Liver (tissue), 9 donors: ENCODE results near the gene NFIL3. TPM values are rescaled to one million over a fixed set of nuclear protein-coding genes. Genes with fewer than 3 reads are reported as not detected.

Source experiments
- DNase-seq: peaks from one replicate; pipeline ENCODE4 v3.0.0-alpha.2; 2017; ENCODE audit warnings: low spot score
- H3K27ac ChIP-seq, 2 donors: one replicate each; pipeline ENCODE4 v1.7.0; 2013; ENCODE audit warnings: inconsistent platforms in 2 of 2, low read length in 2 of 2, control low read depth in 1 of 2, low read depth in 1 of 2, mild to moderate bottlenecking in 1 of 2
- H3K27me3 ChIP-seq, 4 donors: one replicate each; pipeline versions ENCODE4 v1.6.1 to v1.7.0; 2013; ENCODE audit warnings: low read length in 3 of 4, inconsistent platforms in 1 of 4, mild to moderate bottlenecking in 1 of 4, moderate library complexity in 1 of 4; ENCODE audit not compliant: control insufficient read depth in 4 of 4, insufficient read depth in 4 of 4
- H3K36me3 ChIP-seq, 4 donors: one replicate each; pipeline versions ENCODE4 v1.6.1 to v1.7.0; 2013; ENCODE audit warnings: low read length in 3 of 4, mild to moderate bottlenecking in 3 of 4, low read depth in 1 of 4, moderate library complexity in 1 of 4; ENCODE audit not compliant: control insufficient read depth in 4 of 4, insufficient read depth in 3 of 4
- H3K4me1 ChIP-seq, 4 donors: one replicate each; pipeline versions ENCODE4 v1.6.1 to v1.7.0; 2013; ENCODE audit warnings: low read length in 3 of 4, mild to moderate bottlenecking in 3 of 4, moderate library complexity in 1 of 4; ENCODE audit not compliant: control insufficient read depth in 4 of 4, insufficient read depth in 4 of 4
- H3K4me3 ChIP-seq, 3 donors: one replicate each; pipeline versions ENCODE4 v1.6.1 to v1.7.0; 2013; ENCODE audit warnings: low read length in 3 of 3, control low read depth in 1 of 3, low read depth in 1 of 3, mild to moderate bottlenecking in 1 of 3
- H3K9ac ChIP-seq, 2 donors: one replicate each; pipeline ENCODE4 v1.7.0; 2013; ENCODE audit warnings: low read length in 2 of 2, mild to moderate bottlenecking in 2 of 2, moderate library complexity in 2 of 2, control low read depth in 1 of 2, low read depth in 1 of 2
- H3K9me3 ChIP-seq, 4 donors: one replicate each; pipeline versions ENCODE4 v1.6.1 to v1.7.0; 2013; ENCODE audit warnings: low read length in 3 of 4; ENCODE audit not compliant: control insufficient read depth in 4 of 4
- EGR1 ChIP-seq, 2 donors: IDR thresholded peaks; 2 replicates each; pipeline ENCODE4 v1.6.1; 2016 to 2018; ENCODE audit warnings: antibody characterized with exemption in 2 of 2, low read depth in 2 of 2
- FOXA1 ChIP-seq: IDR thresholded peaks from 2 replicates; pipeline ENCODE4 v1.6.1; 2016; ENCODE audit warnings: antibody characterized with exemption
- FOXA2 ChIP-seq: IDR thresholded peaks from 2 replicates; pipeline ENCODE4 v1.6.1; 2016; ENCODE audit warnings: antibody characterized with exemption
- GABPA ChIP-seq, 2 donors: IDR thresholded peaks in 1 of 2; conservative IDR thresholded peaks in 1 of 2; 2 replicates each; pipeline ENCODE4 v1.6.1; 2016; ENCODE audit warnings: antibody characterized with exemption in 2 of 2, mild to moderate bottlenecking in 1 of 2, moderate library complexity in 1 of 2
- HNF4A ChIP-seq, 2 donors: conservative IDR thresholded peaks; 2 replicates each; pipeline ENCODE4 v1.6.1; 2016; ENCODE audit warnings: antibody characterized with exemption in 2 of 2, mild to moderate bottlenecking in 2 of 2
- HNF4G ChIP-seq: IDR thresholded peaks from 2 replicates; pipeline ENCODE4 v1.6.1; 2016; ENCODE audit warnings: antibody characterized with exemption
- JUND ChIP-seq, 2 donors: IDR thresholded peaks; 2 replicates each; pipeline ENCODE4 v1.6.1; 2016; ENCODE audit warnings: antibody characterized with exemption in 2 of 2
- RAD21 ChIP-seq, 2 donors: IDR thresholded peaks; 2 replicates each; pipeline ENCODE4 v1.6.1; 2016; ENCODE audit warnings: antibody characterized with exemption in 2 of 2, mild to moderate bottlenecking in 2 of 2
- SP1 ChIP-seq: IDR thresholded peaks from 2 replicates; pipeline ENCODE4 v1.6.1; 2018; ENCODE audit warnings: antibody characterized with exemption, mild to moderate bottlenecking
- YY1 ChIP-seq: IDR thresholded peaks from 2 replicates; pipeline ENCODE4 v1.6.1; 2016; ENCODE audit warnings: antibody characterized with exemption, mild to moderate bottlenecking
- WGBS: extraction: QIAGEN DNeasy Blood & Tissue Kit; methylation state at CpG from one replicate; pipeline ENCODE4 v1.1.7; 2013; 5-methylcytosine and 5-hydroxymethylcytosine counted together
- polyA plus RNA-seq, 2 donors: library from polyadenylated mRNA; stranded (reverse) in 1 of 2; unstranded in 1 of 2; fragments of 200-250 nt in 1 of 2; fragments of >200 nt in 1 of 2; fragmentation: Nextera tagmentation in 1 of 2; extraction: Ambion mirVana in 1 of 2; gene quantifications; one replicate each; pipeline versions ENCODE4 v1.2.1 to v1.2.3, GENCODE V29; 2013 to 2015
- total RNA-seq, 2 donors: library from RNA; depleted of rRNA; stranded (reverse); fragments of >200 nt; gene quantifications; one replicate each; pipeline ENCODE4 v1.2.3, GENCODE V29; 2014
- TF ChIP-seq, protein P1 (sequence below): IDR thresholded peaks from 2 replicates; pipeline ENCODE4 v1.6.1; 2016; ENCODE audit warnings: antibody characterized with exemption, mild to moderate bottlenecking
- TF ChIP-seq, protein P2 (sequence below): IDR thresholded peaks from 2 replicates; pipeline ENCODE4 v1.6.1; 2016; ENCODE audit warnings: antibody characterized with exemption
- TF ChIP-seq, protein P3 (sequence below): IDR thresholded peaks from 2 replicates; pipeline ENCODE4 v1.6.1; 2016; ENCODE audit warnings: antibody characterized with exemption
- TF ChIP-seq, protein P4 (sequence below): fragments of 150-350 bp; IDR thresholded peaks from 2 replicates; pipeline ENCODE4 v1.5.1; 2017; ENCODE audit warnings: improper control_type of control experiment, low read depth, low read length; ENCODE audit not compliant: missing input control
- donor health status: healthy.
- donor health status: healthy.
- donor health status: healthy.
- donor health status: healthy.
- donor health status: healthy.

NFIL3 gene
- total and polyA plus RNA-seq, 4 donors, result 6.6 to 20.2 (median 8.5) TPM

DNA sequence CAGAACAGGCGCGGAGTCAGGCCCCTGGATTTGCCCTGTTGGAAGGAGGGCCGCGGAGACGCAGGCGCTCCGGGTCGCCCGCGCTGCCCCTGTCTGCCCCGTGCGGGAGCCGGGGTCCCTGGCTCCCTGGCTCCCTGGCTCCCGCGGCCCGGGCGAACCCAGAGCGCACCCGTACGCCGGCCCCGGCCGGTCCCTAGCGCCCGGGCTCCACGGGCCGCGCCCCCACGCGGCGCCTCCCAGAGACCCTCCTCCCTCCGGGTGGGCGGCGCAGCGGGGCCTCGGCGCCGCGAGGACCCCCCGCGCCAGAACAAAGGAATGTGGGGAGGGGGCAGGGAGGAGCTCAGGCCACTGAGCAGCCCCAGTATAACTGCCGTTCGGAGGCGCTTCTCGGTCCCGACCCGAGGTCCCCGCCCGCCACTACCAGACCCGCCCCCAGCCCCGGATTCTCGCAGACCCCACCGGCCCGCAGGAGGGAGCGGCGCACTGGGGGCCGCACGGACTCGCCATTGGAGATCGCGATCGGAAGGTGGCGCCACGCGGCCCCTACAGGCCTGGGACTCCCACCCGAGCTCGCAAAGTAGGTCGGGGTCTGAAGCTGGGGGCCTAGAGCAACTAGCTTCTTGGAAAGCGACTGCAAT, 2.4 kb downstream of the NFIL3 start:
- peak overlapping the region; percentile 98 to 99 for H3K27ac ChIP-seq
- WGBS, result 2% methylated on average over 69 of the region's 69 CpGs
- peak; percentile 53 for DNase-seq
- H3K27me3 ChIP-seq, result no peaks in the 10 kb centered on the region
- peak overlapping the region; percentile 88 to 95 for H3K9ac ChIP-seq
- no peaks in the 10 kb centered on the region for H3K36me3 ChIP-seq
- peak overlapping the region; percentile 71 to 94 (median 92) for H3K4me3 ChIP-seq
- TF ChIP-seq, protein P1, sequence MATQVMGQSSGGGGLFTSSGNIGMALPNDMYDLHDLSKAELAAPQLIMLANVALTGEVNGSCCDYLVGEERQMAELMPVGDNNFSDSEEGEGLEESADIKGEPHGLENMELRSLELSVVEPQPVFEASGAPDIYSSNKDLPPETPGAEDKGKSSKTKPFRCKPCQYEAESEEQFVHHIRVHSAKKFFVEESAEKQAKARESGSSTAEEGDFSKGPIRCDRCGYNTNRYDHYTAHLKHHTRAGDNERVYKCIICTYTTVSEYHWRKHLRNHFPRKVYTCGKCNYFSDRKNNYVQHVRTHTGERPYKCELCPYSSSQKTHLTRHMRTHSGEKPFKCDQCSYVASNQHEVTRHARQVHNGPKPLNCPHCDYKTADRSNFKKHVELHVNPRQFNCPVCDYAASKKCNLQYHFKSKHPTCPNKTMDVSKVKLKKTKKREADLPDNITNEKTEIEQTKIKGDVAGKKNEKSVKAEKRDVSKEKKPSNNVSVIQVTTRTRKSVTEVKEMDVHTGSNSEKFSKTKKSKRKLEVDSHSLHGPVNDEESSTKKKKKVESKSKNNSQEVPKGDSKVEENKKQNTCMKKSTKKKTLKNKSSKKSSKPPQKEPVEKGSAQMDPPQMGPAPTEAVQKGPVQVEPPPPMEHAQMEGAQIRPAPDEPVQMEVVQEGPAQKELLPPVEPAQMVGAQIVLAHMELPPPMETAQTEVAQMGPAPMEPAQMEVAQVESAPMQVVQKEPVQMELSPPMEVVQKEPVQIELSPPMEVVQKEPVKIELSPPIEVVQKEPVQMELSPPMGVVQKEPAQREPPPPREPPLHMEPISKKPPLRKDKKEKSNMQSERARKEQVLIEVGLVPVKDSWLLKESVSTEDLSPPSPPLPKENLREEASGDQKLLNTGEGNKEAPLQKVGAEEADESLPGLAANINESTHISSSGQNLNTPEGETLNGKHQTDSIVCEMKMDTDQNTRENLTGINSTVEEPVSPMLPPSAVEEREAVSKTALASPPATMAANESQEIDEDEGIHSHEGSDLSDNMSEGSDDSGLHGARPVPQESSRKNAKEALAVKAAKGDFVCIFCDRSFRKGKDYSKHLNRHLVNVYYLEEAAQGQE, result no peak
- TF ChIP-seq YY1, result peak; percentile 3
- H3K4me1 ChIP-seq, result peaks cover 0 to 34% (median 23%) of the 10 kb centered on the region in 4 donors
- H3K9me3 ChIP-seq, result no peaks in the 10 kb centered on the region

DNA sequence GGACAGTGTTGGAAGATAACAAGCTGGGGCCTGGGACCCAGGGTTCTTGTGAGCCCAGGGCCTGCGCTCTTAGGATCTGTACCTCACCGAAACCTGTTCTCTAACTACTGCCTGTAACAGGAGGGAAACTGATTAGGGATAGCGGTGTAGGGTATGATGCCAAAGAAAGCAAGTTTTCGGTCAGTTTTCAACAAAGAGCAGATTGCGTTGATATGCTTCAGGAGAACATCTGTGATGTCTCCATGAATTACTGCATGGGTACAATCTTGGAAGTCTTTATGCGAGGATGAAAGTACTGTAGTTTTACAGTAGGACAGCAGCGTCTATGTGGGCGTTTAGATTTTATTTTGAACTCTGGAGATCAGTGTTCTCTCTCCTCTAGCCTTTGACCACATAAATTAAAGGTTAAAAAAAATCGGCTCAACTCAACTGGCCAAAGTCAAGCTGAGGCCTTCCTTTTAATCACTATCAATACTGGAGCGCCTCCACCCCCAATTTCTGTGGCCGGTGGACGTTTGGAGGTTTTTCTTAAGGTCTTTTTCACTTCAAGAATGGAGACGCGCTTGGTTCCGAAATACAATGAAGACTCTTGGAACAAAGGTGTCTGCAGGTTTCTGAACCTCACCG, 3.0 kb downstream of the NFIL3 start:
- H3K36me3 ChIP-seq, result no peaks in the 10 kb centered on the region
- peak overlapping the region; percentile 71 to 94 (median 92) for H3K4me3 ChIP-seq
- no peaks in the 10 kb centered on the region for H3K9me3 ChIP-seq
- H3K27ac ChIP-seq, result peak overlapping the region; percentile 98 to 99
- no peak for TF ChIP-seq JUND (IDR thresholded peaks at IDR 0.05)
- TF ChIP-seq EGR1 (IDR thresholded peaks at IDR 0.05; ENCODE audit: low read depth in 2 of 2), result no peak
- TF ChIP-seq, protein P2, sequence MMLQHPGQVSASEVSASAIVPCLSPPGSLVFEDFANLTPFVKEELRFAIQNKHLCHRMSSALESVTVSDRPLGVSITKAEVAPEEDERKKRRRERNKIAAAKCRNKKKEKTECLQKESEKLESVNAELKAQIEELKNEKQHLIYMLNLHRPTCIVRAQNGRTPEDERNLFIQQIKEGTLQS, result no peak
- TF ChIP-seq, protein P3, sequence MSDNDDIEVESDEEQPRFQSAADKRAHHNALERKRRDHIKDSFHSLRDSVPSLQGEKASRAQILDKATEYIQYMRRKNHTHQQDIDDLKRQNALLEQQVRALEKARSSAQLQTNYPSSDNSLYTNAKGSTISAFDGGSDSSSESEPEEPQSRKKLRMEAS, result no peak
- no peak for TF ChIP-seq SP1
- TF ChIP-seq FOXA2, result no peak
- TF ChIP-seq YY1, result peak; percentile 30
- TF ChIP-seq HNF4G, result no peak
- TF ChIP-seq GABPA (IDR thresholded peaks at IDR 0.05 in 1 of 2, conservative IDR thresholded peaks at IDR 0.05 in 1 of 2), result no peak
- TF ChIP-seq, protein P1, result no peak
- TF ChIP-seq, protein P4, sequence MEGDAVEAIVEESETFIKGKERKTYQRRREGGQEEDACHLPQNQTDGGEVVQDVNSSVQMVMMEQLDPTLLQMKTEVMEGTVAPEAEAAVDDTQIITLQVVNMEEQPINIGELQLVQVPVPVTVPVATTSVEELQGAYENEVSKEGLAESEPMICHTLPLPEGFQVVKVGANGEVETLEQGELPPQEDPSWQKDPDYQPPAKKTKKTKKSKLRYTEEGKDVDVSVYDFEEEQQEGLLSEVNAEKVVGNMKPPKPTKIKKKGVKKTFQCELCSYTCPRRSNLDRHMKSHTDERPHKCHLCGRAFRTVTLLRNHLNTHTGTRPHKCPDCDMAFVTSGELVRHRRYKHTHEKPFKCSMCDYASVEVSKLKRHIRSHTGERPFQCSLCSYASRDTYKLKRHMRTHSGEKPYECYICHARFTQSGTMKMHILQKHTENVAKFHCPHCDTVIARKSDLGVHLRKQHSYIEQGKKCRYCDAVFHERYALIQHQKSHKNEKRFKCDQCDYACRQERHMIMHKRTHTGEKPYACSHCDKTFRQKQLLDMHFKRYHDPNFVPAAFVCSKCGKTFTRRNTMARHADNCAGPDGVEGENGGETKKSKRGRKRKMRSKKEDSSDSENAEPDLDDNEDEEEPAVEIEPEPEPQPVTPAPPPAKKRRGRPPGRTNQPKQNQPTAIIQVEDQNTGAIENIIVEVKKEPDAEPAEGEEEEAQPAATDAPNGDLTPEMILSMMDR, result no peak
- TF ChIP-seq RAD21 (IDR thresholded peaks at IDR 0.05), result peak in 1 of 2 donors; percentile 12
- peak; percentile 30 to 50 for TF ChIP-seq HNF4A (conservative IDR thresholded peaks at IDR 0.05)
- no peak for TF ChIP-seq FOXA1
- H3K9ac ChIP-seq, result peak overlapping the region; percentile 70 to 77
- H3K4me1 ChIP-seq, result peaks cover 0 to 36% (median 22%) of the 10 kb centered on the region in 4 donors
- no peak for DNase-seq
- H3K27me3 ChIP-seq, result no peaks in the 10 kb centered on the region
- WGBS, result 29% methylated on average over 16 of the region's 16 CpGs
